ENCODE results near the gene CDH20. TPM values are rescaled to one million over a fixed set of nuclear protein-coding genes. Genes with fewer than 3 reads are reported as not detected.

CDH20 gene
- total RNA-seq, 4 donors from 2014 or later: 0.63 to 7.1 (median 2.4) TPM

DNA sequence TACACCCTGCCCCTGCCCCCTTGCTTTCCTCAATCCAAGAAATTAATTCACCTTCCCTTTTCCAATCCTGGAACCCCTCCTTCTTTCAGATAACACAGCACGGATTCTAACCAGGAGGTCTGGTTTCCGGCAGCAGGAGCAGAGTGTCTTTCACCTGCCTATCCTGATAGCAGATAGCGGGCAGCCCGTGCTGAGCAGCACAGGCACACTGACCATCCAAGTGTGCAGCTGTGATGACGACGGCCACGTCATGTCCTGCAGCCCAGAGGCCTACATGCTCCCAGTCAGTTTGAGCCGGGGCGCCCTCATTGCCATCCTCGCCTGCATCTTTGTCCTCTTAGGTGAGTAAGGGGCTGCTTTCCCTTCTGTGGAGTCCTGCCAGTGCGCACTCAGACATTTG is 216.7 kb downstream of the CDH20 start:
- DNase-seq (ENCODE audit: low spot score): no peak
- TF ChIP-seq, protein P1, sequence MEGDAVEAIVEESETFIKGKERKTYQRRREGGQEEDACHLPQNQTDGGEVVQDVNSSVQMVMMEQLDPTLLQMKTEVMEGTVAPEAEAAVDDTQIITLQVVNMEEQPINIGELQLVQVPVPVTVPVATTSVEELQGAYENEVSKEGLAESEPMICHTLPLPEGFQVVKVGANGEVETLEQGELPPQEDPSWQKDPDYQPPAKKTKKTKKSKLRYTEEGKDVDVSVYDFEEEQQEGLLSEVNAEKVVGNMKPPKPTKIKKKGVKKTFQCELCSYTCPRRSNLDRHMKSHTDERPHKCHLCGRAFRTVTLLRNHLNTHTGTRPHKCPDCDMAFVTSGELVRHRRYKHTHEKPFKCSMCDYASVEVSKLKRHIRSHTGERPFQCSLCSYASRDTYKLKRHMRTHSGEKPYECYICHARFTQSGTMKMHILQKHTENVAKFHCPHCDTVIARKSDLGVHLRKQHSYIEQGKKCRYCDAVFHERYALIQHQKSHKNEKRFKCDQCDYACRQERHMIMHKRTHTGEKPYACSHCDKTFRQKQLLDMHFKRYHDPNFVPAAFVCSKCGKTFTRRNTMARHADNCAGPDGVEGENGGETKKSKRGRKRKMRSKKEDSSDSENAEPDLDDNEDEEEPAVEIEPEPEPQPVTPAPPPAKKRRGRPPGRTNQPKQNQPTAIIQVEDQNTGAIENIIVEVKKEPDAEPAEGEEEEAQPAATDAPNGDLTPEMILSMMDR (IDR thresholded peaks at IDR 0.05): no peak
- no peak for ATAC-seq (ENCODE audit: low FRiP score)

GRCh38 chr18:61551586-61551985 is 218.4 kb downstream of the CDH20 start:
- TF ChIP-seq, protein P1 (IDR thresholded peaks at IDR 0.05): peak in 1 of 3 donors; percentile 20
- ATAC-seq (ENCODE audit: low FRiP score): no peak
- DNase-seq (ENCODE audit: low spot score): no peak

GRCh38 chr18:61553045-61553659 is 219.9 kb downstream of the CDH20 start:
- no peak for DNase-seq (ENCODE audit: low spot score)
- no peak for ATAC-seq (ENCODE audit: low FRiP score)
- TF ChIP-seq, protein P1 (IDR thresholded peaks at IDR 0.05): no peak

DNA sequence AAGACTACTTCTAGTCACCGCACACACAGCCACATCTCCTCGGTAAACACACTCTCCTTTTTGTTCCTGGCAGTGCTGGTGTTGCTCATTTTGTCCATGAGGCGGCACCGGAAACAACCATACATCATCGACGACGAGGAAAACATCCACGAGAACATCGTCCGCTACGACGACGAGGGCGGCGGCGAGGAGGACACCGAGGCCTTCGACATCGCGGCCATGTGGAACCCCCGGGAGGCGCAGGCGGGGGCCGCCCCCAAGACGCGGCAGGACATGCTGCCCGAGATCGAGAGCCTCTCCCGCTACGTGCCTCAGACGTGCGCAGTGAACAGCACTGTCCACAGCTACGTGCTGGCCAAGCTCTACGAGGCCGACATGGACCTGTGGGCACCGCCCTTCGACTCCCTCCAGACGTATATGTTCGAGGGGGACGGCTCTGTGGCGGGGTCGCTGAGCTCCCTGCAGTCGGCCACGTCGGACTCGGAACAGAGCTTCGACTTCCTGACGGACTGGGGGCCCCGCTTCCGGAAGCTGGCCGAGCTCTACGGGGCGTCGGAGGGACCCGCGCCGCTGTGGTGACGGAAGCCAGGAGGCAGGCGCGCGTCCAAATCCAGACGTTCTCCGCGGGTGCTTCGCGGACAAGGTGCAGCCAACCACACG is 221.0 kb downstream of the CDH20 start:
- ATAC-seq (ENCODE audit: low FRiP score) (no peak), DNase-seq (ENCODE audit: low spot score) (no peak)
- TF ChIP-seq, protein P1 (IDR thresholded peaks at IDR 0.05): no peak

DNA sequence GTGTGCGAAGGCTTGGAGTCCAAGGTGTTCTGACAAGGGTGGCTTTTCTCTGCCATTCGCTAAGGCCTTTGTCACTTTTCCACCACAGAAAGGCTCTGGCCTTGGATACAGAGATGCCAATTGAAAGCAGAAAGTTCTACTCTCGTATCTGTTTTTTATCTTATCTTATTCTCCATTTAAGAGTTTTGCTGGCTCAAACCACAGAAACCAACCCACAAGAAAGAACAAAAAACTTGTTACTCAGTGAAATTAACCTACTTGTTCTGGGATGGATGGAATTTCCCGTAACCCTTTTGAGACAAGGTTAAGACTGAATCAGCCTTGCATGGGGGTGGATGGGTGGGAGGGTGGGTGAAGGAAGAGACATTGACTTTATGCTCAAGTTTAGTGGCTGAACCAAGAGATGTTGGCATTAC is 221.7 kb downstream of the CDH20 start:
- no peak for DNase-seq (ENCODE audit: low spot score)
- TF ChIP-seq, protein P1 (IDR thresholded peaks at IDR 0.05): no peak
- ATAC-seq (ENCODE audit: low FRiP score): no peak

DNA sequence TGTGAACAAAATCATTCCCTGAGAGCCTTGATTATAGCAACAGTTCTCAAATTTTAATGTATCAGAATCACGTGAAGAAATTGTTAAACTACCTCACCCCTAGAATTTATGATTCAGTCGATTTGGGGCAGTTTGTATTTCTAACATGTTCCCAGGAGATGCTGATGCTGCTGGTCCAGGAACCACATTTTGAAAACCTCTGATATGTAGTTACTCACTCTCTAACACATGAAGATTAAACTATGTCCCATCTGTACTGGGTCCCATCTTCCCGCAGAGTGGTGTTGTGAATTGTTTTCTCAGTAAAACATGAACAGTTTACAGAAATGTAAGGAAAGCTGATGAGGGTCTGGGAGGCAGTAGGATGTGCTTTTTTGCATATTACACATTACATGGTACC is 223.1 kb downstream of the CDH20 start:
- DNase-seq (ENCODE audit: low spot score): no peak
- ATAC-seq (ENCODE audit: low FRiP score): no peak
- TF ChIP-seq, protein P1 (IDR thresholded peaks at IDR 0.05): no peak

- ATAC-seq (ENCODE audit: low FRiP score): no peak
- DNase-seq (ENCODE audit: low spot score): no peak
- TF ChIP-seq, protein P1 (IDR thresholded peaks at IDR 0.05): no peak
These were observed 223.6 kb downstream of the CDH20 start for GRCh38 chr18:61556862-61557261.

Data from omental fat pad (tissue), 4 donors.